Neural cell (in vitro differentiated cells): Measurements from ENCODE around the gene HDAC4.

Experiments
- CTCF ChIP-seq: fragments of 450-650 bp; IDR thresholded peaks from 2 replicates; pipeline ENCODE4 v1.5.1; 2014; ENCODE audit warnings: antibody characterized with exemption, mild to moderate bottlenecking, moderate library complexity; ENCODE audit not compliant: poor library complexity, severe bottlenecking
- EP300 ChIP-seq: fragments of 450-650 bp; conservative IDR thresholded peaks from 2 replicates; pipeline ENCODE4 v1.6.1; 2014; ENCODE audit warnings: antibody characterized with exemption, mild to moderate bottlenecking, moderate library complexity; ENCODE audit not compliant: poor library complexity, severe bottlenecking
- EZH2 ChIP-seq: fragments of 200-600, 300-800 bp; shearing (Covaris generic), sonication (generic); IDR thresholded peaks from 2 replicates; pipeline ENCODE4 v1.6.1; 2014; ENCODE audit warnings: antibody characterized with exemption, low read length, borderline replicate concordance, mild to moderate bottlenecking; ENCODE audit not compliant: insufficient read depth, poor library complexity, severe bottlenecking
- MXI1 ChIP-seq: fragments of 450-650 bp; conservative IDR thresholded peaks from 2 replicates; pipeline ENCODE4 v1.6.1; 2014; ENCODE audit warnings: antibody characterized with exemption, mild to moderate bottlenecking; ENCODE audit not compliant: poor library complexity, severe bottlenecking
- POLR2AphosphoS5 ChIP-seq: IDR thresholded peaks from 2 replicates; pipeline ENCODE4 v1.6.1; 2012
- RAD21 ChIP-seq: fragments of 450-650 bp; conservative IDR thresholded peaks from 2 replicates; pipeline ENCODE4 v1.6.1; 2014; ENCODE audit warnings: antibody characterized with exemption, mild to moderate bottlenecking, moderate library complexity
- TAF1 ChIP-seq: IDR thresholded peaks from 2 replicates; pipeline ENCODE4 v1.6.1; 2012; ENCODE audit warnings: low read depth

DNA sequence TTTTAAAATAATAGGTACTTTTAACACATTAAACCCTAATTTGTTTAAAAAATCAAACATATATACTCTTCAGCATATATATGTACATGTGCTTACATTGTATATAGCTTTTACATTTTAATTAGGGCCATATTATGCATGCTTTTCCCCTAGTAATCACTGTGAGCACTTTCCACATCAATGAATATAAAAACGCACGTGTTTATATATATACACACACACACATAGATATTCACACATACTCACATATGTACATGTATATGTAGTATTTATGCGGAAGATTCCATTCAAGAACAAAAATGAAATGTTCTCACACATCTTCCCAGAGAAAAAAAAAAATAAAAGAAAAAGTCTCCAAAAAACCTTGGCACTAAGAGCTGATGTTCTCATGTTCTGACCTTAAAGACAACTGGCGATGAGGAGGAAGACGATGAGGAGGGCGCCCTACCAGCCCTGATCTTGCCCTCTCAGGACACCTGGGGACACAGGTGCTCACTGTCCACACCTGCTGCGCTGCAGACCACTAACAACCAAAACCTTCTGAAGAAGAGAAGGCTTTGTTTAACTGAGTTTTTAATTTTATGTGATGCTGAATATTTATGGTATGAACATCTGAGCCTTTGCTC is 184.7 kb downstream of the HDAC4 start:
- TF ChIP-seq CTCF (no peak), POLR2AphosphoS5 (no peak), TAF1 (no peak), EZH2 (no peak), EP300 (no peak), RAD21 (no peak), MXI1 (no peak)
